DOHH2 (cell line): ENCODE measurements around the gene DUSP18.

ENCODE experiments used
- CTCF ChIP-seq: fragments of 200-600 bp; sonication (generic); IDR thresholded peaks from one replicate; pipeline ENCODE4 v1.5.1; 2014; ENCODE audit warnings: antibody characterized with exemption, mild to moderate bottlenecking, low read depth, low read length; ENCODE audit not compliant: poor library complexity, severe bottlenecking
- EZH2phosphoT487 ChIP-seq: fragments of 200-600 bp; sonication (generic); IDR thresholded peaks from 2 replicates; pipeline ENCODE4 v1.6.1; 2017; ENCODE audit warnings: borderline replicate concordance, mild to moderate bottlenecking, antibody characterized with exemption, low read length, moderate library complexity, mixed read lengths

GRCh38 chr22:30691204-30691603 is 23.5 kb upstream of the DUSP18 start:
- TF ChIP-seq CTCF (no peak), EZH2phosphoT487 (no peak)
